Vagina (tissue), 2 donors: ENCODE data around the gene COLQ.

Experiments used
- CTCF ChIP-seq, 3 experiments: fragments of 450-650 bp in 2 of 3; fragments of 200-600 bp in 1 of 3; sonication (generic) in 1 of 3; IDR thresholded peaks; one replicate each; pipeline ENCODE4 v1.5.1; 2017 to 2019; ENCODE audit warnings: antibody characterized with exemption in 3 of 3, mild to moderate bottlenecking in 2 of 3, moderate library complexity in 2 of 3
- POLR2A ChIP-seq, 2 donors: fragments of 450-650 bp; IDR thresholded peaks; one replicate each; pipeline ENCODE4 v1.6.1; 2017; ENCODE audit warnings: antibody characterized with exemption in 2 of 2, mild to moderate bottlenecking in 2 of 2, moderate library complexity in 2 of 2
- POLR2AphosphoS5 ChIP-seq, 2 donors: sonication (generic); formaldehyde crosslinking; IDR thresholded peaks; one replicate each; pipeline ENCODE4 v1.9.0; 2017; ENCODE audit warnings: antibody characterized with exemption in 2 of 2, mild to moderate bottlenecking in 2 of 2, low read depth in 1 of 2; ENCODE audit not compliant: insufficient read depth in 1 of 2

DNA sequence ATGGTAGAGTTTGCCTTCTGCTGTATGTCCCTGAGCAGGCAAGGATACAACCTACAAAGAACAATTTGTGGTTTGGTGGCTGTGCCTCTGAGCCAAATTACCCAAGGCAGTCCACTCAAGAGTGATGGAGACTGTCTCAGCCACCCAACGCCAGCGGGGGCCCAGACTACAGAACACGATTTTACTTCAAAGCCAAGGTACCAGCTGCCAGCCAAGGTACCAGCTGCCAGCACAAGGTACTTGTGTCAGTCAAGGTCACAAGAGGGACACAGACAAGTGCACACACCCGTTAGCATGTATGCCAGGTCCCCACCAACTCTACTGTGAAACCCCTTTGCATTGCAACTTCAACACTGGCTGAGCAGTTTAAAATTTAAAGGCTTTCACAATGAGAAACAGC is 23.5 kb downstream of the COLQ start:
- TF ChIP-seq CTCF (IDR thresholded peaks at IDR 0.05) (no peak), POLR2A (IDR thresholded peaks at IDR 0.05) (no peak), POLR2AphosphoS5 (IDR thresholded peaks at IDR 0.05; ENCODE audit: insufficient read depth in 1 of 2, low read depth in 1 of 2) (no peak)
